ENCODE results near the gene DMD.
"Not testable (repeated sequence)": the region's sequence is repeated elsewhere in the genome, so short reads cannot be mapped to it uniquely, and the experiment has no call there.

Gene DMD

GRCh38 chrX:33211356-33212260 is at the start of gene DMD:
Gene DMD (minus strand): TSS chrX:33211549. CDS start chrX:33211312, 237 bp downstream.
- no peak for DNase-seq (ENCODE audit: low read depth in 2 of 2, low spot score in 1 of 2)

GRCh38 chrX:33252306-33252825 is 41.0 kb upstream of the DMD start:
- no peak for DNase-seq (ENCODE audit: low read depth in 2 of 2, low spot score in 1 of 2)

GRCh38 chrX:33218819-33219218 is 7.5 kb upstream of the DMD start:
- no peak for DNase-seq (ENCODE audit: low read depth in 2 of 2, low spot score in 1 of 2)

- no peak for DNase-seq (ENCODE audit: low read depth in 2 of 2, low spot score in 1 of 2)
These were observed 1.2 kb downstream of the DMD start for GRCh38 chrX:33210156-33210555.

DNA sequence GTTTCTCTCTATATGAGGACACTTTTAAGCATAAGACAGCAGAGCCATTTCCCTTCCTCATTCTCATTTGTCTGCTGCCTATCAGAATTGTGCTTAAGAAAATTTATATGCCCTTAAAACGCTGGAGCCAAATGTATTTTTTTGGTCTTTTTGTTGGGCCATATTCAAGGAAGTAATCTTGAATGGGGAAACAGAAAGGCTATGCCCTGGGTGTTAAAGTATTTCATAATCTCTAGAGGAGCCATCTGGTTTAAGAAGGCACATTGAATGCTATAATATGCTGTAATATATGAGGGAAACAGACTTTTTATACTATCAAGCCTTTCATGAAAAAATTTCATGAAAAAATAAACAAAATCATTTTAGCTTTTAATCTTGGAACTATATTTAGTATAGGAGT is 4.3 kb downstream of the DMD start:
- no peak for DNase-seq (ENCODE audit: low read depth in 2 of 2, low spot score in 1 of 2)

DNA sequence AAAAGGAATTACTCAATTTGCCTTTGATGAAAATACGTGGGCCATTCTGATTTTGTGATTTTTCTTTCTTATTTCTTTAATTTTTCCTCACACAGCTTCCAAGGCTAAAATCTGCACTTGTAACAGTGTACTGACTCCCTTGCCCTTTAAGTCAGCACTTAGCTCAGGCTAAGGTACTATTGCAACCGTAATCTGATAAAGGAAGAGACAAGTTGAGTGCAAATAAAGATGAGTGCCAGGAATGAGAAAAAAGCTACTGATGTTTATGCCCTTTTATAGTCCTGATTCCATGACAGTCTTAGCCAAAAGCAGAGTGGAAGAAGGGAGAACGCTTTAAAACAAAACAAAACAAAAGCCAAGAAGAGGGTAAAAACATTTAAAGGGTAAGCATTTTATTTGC is 6.0 kb downstream of the DMD start:
- no peak for DNase-seq (ENCODE audit: low read depth in 2 of 2, low spot score in 1 of 2)

GRCh38 chrX:33204889-33205288 is 6.5 kb downstream of the DMD start:
- DNase-seq (ENCODE audit: low read depth in 2 of 2, low spot score in 1 of 2), result no peak

DNA sequence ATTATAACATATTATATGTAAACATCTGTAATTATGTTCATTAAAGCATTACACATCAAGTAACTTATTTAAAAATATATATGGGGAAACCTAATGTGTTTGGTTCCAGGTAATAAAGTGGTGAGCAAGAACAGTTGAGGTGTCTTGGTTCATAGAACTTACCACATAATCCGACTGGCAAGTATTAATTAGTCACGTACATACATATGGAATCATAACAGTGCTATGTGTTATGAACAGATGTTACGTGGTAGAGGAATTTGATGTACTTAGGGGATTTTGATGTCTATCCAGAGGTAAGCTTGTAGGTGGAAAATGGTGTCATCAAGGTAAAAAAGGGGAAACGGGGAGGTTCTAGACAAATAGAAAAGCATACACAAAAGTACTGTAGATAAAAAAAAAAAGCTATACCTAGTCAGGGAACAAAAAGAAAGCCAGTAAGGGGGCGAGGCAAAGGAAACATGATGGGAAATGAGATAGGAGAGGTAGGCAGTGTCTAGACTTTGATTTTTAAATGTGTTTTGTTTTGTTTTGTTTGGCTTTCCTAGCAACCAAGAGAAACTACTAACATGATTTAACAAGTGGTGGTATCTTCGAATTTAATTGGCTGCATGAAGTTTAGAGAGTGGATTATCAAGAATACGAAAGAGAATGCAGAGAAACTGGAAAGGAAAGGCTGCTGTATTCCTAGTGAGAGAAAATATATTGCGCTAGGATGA is 12.6 kb downstream of the DMD start:
- no peak for DNase-seq (ENCODE audit: low read depth in 2 of 2, low spot score in 1 of 2)

GRCh38 chrX:33195698-33196097 is 15.7 kb downstream of the DMD start:
- DNase-seq (ENCODE audit: low read depth in 2 of 2, low spot score in 1 of 2), result no peak

- DNase-seq (ENCODE audit: low read depth in 2 of 2, low spot score in 1 of 2), result no peak
These were observed 16.4 kb downstream of the DMD start for GRCh38 chrX:33194876-33195433.

DNA sequence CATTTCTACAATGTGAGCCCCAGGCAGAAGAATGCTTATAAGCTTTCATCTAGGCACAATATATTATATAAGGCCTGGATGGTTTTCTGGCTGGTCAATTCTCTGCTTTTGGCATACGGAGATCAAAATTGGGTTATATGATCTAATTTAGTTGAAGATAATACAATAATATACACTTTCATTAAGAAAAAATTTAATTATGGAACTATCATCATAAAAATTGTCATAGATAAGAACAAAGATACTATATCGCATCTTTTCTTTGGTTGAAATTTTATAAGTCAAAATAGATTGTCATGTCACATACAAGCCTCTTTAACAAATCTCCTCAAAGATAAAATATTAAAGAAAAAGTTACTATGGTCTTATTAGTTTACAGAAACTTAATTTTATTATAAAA is 17.1 kb downstream of the DMD start:
- DNase-seq (ENCODE audit: low read depth in 2 of 2, low spot score in 1 of 2), result no peak

DNA sequence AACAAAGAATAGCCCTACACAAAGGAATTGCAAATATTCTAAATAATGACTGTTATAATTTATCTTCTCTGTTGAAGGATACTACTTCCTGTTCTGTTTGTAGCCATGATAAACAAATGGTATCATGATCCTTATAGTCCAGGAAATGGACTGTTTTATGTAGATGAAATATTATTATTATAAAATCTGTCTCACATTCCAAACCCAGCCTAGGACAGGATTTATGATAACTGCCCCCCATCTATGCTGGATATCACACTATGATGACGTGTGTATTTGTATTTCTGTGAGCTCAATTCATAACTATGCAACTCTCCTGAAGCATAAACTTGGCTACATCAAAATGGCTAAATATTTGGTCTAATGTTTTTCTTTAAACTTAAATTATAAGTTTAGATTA is 21.3 kb downstream of the DMD start:
- no peak for DNase-seq (ENCODE audit: low read depth in 2 of 2, low spot score in 1 of 2)

- no peak for DNase-seq (ENCODE audit: low read depth in 2 of 2, low spot score in 1 of 2)
These were observed 22.5 kb downstream of the DMD start for GRCh38 chrX:33188881-33189280.

DNA sequence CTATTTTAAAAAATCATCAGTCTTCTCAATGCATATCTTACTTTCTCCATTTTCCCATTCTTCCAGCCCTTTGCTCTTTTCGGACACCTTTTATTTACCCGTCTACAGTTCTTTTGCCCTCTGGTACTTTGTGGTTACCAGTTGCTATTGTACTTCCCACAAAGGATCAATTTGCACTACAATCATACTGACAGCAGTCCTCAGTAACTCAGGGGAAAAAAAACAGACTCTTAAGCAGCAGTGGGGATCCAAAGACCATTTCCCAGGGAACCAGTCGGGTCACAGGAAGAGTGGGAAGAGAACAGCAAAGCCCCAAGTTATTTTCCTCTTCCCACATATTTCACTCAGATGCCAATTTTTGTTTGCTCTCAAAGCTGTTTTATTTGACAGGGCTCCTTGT is 23.1 kb downstream of the DMD start:
- no peak for DNase-seq (ENCODE audit: low read depth in 2 of 2, low spot score in 1 of 2)

DNA sequence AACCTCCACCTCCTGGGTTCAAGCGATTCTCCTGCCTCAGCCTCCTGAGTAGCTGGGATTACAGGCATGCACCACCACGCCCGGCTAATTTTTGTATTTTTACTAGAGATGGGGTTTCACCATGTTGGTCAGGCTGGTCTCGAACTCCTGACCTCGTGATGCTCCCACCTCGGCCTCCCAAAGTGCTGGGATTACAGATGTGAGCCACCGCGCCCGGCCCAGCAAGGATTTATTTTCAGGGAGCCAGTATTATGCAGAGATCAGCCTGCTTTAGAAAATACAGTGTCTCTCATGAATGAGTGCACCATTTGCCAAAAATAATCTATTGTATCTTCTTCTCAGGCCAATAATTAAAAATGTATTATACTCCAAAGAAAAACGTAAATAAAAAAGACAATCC is 26.5 kb downstream of the DMD start:
- not testable (repeated sequence) for DNase-seq (ENCODE audit: low read depth in 2 of 2, low spot score in 1 of 2)

GRCh38 chrX:33183361-33183760 is 28.0 kb downstream of the DMD start:
- no peak for DNase-seq (ENCODE audit: low read depth in 2 of 2, low spot score in 1 of 2)

GRCh38 chrX:33178690-33179089 is 32.7 kb downstream of the DMD start:
- no peak for DNase-seq (ENCODE audit: low read depth in 2 of 2, low spot score in 1 of 2)

GRCh38 chrX:33178218-33178617 is 33.1 kb downstream of the DMD start:
- no peak for DNase-seq (ENCODE audit: low read depth in 2 of 2, low spot score in 1 of 2)

- no peak for DNase-seq (ENCODE audit: low read depth in 2 of 2, low spot score in 1 of 2)
These were observed 36.1 kb downstream of the DMD start for GRCh38 chrX:33175201-33175600.

DNA sequence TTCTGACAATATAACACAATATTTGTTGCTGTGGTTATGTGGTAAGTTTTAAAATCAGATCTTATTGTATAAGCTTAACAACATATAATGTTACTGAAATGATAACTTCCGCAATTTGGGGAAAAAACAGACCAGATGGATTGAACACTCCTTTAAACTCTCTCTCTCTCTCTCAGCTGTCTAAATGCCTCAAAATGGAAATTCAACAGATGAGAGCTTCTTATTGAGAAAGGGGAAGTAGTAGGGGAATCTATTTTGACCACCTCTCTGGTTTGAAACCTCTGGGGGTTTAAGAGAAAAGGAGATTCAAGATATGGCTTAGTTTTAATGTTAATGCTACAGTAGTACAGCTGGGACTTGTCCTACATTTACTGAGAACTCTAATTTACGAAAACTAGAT is 40.3 kb downstream of the DMD start:
- no peak for DNase-seq (ENCODE audit: low read depth in 2 of 2, low spot score in 1 of 2)

GRCh38 chrX:33161829-33162228 is 49.5 kb downstream of the DMD start:
- DNase-seq (ENCODE audit: low read depth in 2 of 2, low spot score in 1 of 2), result no peak

DNA sequence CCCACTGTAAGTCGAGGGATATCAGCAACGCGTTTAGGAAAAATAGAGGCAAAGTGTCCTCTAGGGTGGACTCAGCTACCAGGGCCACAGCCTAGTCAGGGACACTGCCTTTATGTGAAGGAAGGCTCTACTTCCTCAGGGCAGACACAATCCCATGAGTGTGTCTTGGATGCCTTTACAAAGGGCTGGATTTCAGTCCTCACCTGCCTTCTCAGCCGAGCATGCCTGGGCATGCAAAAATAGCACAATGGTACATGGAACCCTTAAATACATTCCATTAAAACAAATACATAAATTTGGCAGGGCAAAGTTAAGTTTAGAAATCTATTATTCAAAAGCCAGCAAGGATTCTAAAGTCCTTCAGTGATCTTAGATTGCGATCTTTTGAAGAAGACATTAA is 51.1 kb downstream of the DMD start:
- no peak for DNase-seq (ENCODE audit: low read depth in 2 of 2, low spot score in 1 of 2)

Data from stimulated activated CD8-positive, alpha-beta memory T cell treated with anti-CD3 and anti-CD28 coated beads, Interleukin-4, amount 100 ng/mL, for 4 hours (primary cell).